HL-60 (cell line): ENCODE results near the gene ZNF621.
A peak's percentile ranks its signal among the peaks of the same experiment; 100 is the strongest.

Experiments
- DNase-seq, 2 experiments: peaks; one replicate each; pipeline ENCODE4 v3.0.0-alpha.2; 2010 to 2020; ENCODE audit warnings: low read depth in 1 of 2, low spot score in 1 of 2
- H3K27ac ChIP-seq: fragments of 250-450 bp; sonication (Bioruptor Pico); replicated peaks from 2 replicates; pipeline ENCODE4 v1.5.1; 2020; ENCODE audit warnings: mild to moderate bottlenecking, moderate library complexity
- H3K27me3 ChIP-seq: fragments of 250-450 bp; sonication (Bioruptor Pico); 2 replicates; pipeline ENCODE4 v1.5.1; 2021; ENCODE audit warnings: mild to moderate bottlenecking, moderate library complexity; ENCODE audit not compliant: insufficient read depth, poor library complexity, severe bottlenecking
- H3K4me3 ChIP-seq: replicated peaks from 2 replicates; pipeline ENCODE4 v1.5.1; 2011; ENCODE audit warnings: mild to moderate bottlenecking, control low read depth, low read length; ENCODE audit not compliant: insufficient read depth
- CTCF ChIP-seq: IDR thresholded peaks from one replicate; pipeline ENCODE4 v1.5.1; 2011; ENCODE audit warnings: low read length, control low read depth, inconsistent platforms; ENCODE audit not compliant: insufficient read depth
- GABPA ChIP-seq: IDR thresholded peaks from 2 replicates; pipeline ENCODE4 v1.6.1; 2012; ENCODE audit warnings: low read depth
- POLR2AphosphoS5 ChIP-seq: IDR thresholded peaks from 2 replicates; pipeline ENCODE4 v1.6.1; 2012; ENCODE audit warnings: low read depth
- REST ChIP-seq: IDR thresholded peaks from 2 replicates; pipeline ENCODE4 v1.6.1; 2012; ENCODE audit warnings: low read depth; ENCODE audit not compliant: insufficient replicate concordance
- SPI1 ChIP-seq: IDR thresholded peaks from 2 replicates; pipeline ENCODE4 v1.6.1; 2012; ENCODE audit warnings: low read depth, mild to moderate bottlenecking, borderline replicate concordance

Gene ZNF621

GRCh38 chr3:40583691-40584090 is 58.9 kb downstream of the ZNF621 start:
- DNase-seq, result no peak
- TF ChIP-seq REST (no peak), CTCF (no peak), POLR2AphosphoS5 (no peak), SPI1 (no peak), GABPA (no peak)
- no peak overlapping the region for H3K27ac ChIP-seq

GRCh38 chr3:40584625-40585189 is 59.9 kb downstream of the ZNF621 start:
- DNase-seq, result peak; percentile 22 to 63
- no peak overlapping the region for H3K27ac ChIP-seq
- no peaks in the 10 kb centered on the region for H3K27me3 ChIP-seq
- TF ChIP-seq CTCF, result peak; percentile 85
- no peak for TF ChIP-seq REST
- no peak overlapping the region for H3K4me3 ChIP-seq

More at GRCh38 chr3:40583691-40584090, 58.9 kb downstream of the ZNF621 start:
- no peak overlapping the region for H3K4me3 ChIP-seq
- no peaks in the 10 kb centered on the region for H3K27me3 ChIP-seq

- Histone ChIP-seq H3K27me3 (no peaks in the 10 kb centered on the region), H3K27ac (no peak overlapping the region), H3K4me3 (no peak overlapping the region)
- no peak for DNase-seq
- TF ChIP-seq SPI1, result no peak
These were observed 60.7 kb downstream of the ZNF621 start for GRCh38 chr3:40585381-40586016.

GRCh38 chr3:40586901-40587300 is 62.1 kb downstream of the ZNF621 start:
- H3K27me3 ChIP-seq, result no peaks in the 10 kb centered on the region
- no peak overlapping the region for H3K27ac ChIP-seq
- no peak for DNase-seq
- TF ChIP-seq CTCF (no peak), SPI1 (no peak), REST (no peak), GABPA (no peak), POLR2AphosphoS5 (no peak)
- no peak overlapping the region for H3K4me3 ChIP-seq
